Activated naive CD4-positive, alpha-beta T cell treated with anti-CD3 and anti-CD28 coated beads, Interleukin-2, amount 50 U/mL, for 16 hours (primary cell): ENCODE results near the gene MNS1.
"Not testable (repeated sequence)": the region's sequence is repeated elsewhere in the genome, so short reads cannot be mapped to it uniquely, and the experiment has no call there.

Source experiments
- DNase-seq: peaks from one replicate; pipeline ENCODE4 v3.0.0-alpha.2; 2020

The MNS1 gene

DNA sequence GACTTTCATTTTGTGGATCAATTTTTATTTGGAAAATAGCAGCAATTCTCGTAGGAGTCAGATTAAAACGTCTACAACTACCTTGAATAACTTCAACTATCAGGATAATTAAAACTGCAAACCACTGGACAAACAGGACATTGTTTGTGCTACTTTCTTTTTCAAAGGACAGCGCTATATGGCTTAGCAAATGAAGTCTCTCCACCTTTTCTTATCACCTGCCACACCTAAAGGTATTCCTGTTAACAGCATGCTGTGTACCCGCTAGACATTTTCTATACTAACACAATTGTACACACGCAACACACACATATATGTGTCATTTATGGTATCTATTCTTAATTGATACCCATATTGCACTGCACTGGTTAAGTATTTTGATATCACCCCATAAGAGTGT, 19.2 kb downstream of the MNS1 start:
- no peak for DNase-seq

- no peak for DNase-seq
These were observed 22.6 kb downstream of the MNS1 start for GRCh38 chr15:56442354-56442753.

- DNase-seq: no peak
These were observed 24.6 kb downstream of the MNS1 start for GRCh38 chr15:56440214-56440770.

DNA sequence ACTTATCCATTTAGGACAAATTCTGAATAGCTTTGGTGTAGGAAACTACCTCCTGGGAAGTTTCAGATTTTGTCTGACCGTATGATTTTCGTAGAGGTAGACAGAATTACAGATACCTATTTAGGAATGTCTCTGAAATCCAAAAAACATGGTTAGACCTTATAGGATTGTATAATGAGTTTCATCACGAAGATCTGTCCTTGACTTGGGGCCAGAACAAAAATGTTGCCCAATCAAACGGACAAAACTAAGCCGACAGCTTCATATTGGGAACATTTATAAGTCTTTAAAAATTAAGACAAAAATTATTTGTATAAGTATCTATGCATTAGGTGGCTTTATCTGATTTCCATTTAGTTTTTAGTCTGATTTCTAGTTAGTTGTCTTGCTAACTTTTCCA, 32.6 kb downstream of the MNS1 start:
- DNase-seq: no peak

- no peak for DNase-seq
These were observed 36.0 kb downstream of the MNS1 start for GRCh38 chr15:56428821-56429458.

GRCh38 chr15:56425976-56426375, 39.0 kb downstream of the MNS1 start:
- DNase-seq: no peak

DNA sequence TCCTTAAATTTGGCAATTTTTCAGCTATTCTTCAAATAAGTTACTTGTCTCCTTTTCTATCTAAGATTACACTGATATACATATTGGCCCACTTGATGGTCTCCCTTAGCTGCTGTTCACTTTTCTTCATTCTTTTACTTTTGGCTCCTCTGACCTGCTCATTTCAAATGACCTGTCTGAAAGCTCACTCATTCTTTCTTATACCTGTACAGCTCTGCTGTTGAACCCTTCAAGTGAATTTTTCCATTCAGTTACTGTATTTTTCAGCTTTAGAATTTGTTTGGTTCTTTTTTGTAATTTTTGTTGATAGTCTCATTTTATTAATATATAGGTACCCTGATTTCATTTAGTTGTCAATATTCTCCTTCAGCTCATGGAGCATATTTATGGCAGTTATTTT, 39.7 kb downstream of the MNS1 start:
- no peak for DNase-seq

- not testable (repeated sequence) for DNase-seq
These were observed 51.7 kb downstream of the MNS1 start for GRCh38 chr15:56413114-56413733.

GRCh38 chr15:56411122-56411749, 53.7 kb downstream of the MNS1 start:
- DNase-seq: no peak

DNA sequence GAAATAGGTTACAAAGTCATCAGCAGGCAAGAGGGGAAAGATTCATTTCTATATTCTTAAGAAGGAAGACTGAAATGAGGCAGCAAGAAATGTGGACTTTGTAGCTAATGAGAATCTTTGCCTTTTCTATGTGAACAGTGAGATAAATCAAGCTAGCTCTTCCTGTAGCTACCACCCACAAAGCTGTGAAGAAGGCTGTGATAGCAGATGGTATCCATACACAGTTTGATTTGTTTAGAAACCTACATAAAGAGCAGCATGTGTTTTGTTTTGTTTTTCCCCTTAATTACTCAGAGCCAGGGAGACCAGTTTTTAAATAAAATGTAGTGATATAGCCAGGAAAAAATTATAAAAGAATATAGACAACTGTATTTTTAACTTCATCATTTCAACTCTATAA, 54.2 kb downstream of the MNS1 start:
- no peak for DNase-seq

GRCh38 chr15:56399209-56399608, 65.7 kb downstream of the MNS1 start:
- DNase-seq: not testable (repeated sequence)

GRCh38 chr15:56397325-56397724, 67.6 kb downstream of the MNS1 start:
- DNase-seq: not testable (repeated sequence)

DNA sequence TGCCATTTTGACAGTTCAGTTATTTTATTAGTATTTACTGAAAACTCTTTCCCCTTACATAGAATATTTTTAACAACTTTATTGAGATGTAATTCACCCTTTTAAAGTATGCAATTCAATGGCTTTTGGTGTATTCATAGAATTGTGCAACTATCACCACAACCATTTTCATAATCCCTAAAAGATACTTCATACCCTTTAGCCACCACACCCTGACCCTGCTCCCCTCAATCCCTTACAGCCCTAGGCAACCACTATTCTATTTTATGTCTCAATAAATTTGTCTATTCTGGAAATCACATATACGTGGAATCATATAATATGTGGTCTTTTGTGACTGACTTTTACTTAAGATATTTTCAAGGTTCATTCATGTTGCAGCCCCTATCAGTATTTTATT, 70.0 kb downstream of the MNS1 start:
- no peak for DNase-seq

DNA sequence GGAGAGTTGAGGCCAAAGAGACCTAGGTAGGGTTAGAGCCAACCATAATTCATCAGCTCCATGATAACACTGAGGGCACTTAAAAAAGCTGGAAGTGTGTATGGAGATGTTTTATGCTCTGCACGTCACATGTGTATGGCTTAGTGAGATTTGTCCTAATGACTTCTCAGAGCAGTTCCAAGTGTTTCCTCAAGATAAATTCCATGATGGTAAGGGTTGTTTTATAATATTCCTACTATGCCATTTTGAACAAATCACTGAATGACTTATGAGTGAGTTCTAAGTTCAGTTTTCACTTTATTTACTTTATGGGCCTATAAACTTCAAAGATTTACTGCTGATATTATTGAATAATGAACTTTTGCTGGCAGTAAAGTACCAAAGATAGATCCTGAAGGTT, 71.7 kb downstream of the MNS1 start:
- no peak for DNase-seq

DNA sequence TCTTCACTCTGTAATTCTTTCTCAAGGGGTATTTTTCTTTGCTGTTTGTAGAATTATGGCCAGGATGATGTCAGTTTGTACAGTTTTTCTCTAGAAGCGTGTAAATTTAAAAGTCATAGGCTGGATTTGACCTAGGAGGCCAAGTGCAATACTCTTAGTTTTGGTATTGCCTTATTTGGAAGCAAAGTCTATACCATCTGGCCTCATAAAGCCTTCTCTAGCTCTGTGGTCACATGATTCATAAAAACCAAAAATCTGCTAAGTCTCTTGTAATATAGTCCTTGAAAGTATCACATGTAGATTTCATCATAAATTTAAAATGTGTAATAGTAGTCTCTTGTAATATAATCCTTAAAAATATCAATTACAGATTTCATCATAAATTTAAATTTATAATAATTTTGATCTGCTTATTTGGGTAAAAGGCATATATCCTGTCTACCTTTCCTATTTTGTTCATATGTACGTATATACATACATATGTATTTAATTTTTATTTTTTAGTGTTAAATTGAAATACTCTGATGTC, 74.1 kb downstream of the MNS1 start:
- no peak for DNase-seq

- DNase-seq: no peak
These were observed 79.0 kb downstream of the MNS1 start for GRCh38 chr15:56385908-56386307.

DNA sequence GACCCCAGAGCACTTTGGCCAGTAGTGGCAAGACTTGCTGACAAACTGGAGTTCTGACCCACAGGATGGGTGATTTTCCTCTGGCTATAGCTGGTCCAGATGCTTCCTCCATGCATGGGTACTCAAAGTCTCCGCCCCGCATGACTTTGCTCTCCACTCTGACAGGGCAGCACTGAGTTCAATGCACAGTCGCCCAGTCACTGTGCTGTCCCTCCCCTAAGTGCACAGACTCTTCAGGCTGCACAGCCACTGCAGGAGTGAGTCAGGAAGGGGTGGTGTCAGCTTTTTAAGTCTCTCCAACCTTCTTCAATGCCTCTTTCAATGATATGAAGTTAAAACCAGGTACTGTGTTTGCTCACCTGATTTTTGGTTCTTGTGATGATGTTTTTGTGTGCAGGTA, 81.9 kb downstream of the MNS1 start:
- no peak for DNase-seq
